Transverse colon (tissue), 4 donors: Measurements from ENCODE around the gene PGM1. TPM values are rescaled to one million over a fixed set of nuclear protein-coding genes. Genes with fewer than 3 reads are reported as not detected.

ENCODE experiments used
- DNase-seq: peaks from one replicate; pipeline ENCODE4 v3.0.0-alpha.2; 2019
- H3K27ac ChIP-seq, 4 donors: fragments of 200-600 bp; sonication (generic); 2 replicates each; pipeline ENCODE4 v1.5.1; 2016 to 2018; ENCODE audit warnings: inconsistent platforms in 4 of 4
- H3K27me3 ChIP-seq: fragments of 200-600 bp; sonication (generic); 2 replicates; pipeline ENCODE4 v1.5.1; 2017; ENCODE audit warnings: inconsistent platforms
- H3K36me3 ChIP-seq, 4 donors: fragments of 200-600 bp; sonication (generic); 2 replicates each; pipeline ENCODE4 v1.5.1; 2017 to 2019; ENCODE audit warnings: inconsistent platforms in 4 of 4
- H3K4me1 ChIP-seq, 4 donors: fragments of 200-600 bp; sonication (generic); 2 replicates each; pipeline ENCODE4 v1.5.1; 2017 to 2020; ENCODE audit warnings: inconsistent platforms in 4 of 4
- H3K4me3 ChIP-seq, 4 donors: fragments of 200-600 bp; sonication (generic); 1 replicate in 1 of 4; 2 replicates in 3 of 4; pipeline versions ENCODE4 v1.5.1 to v1.6.1; 2017 to 2019; ENCODE audit warnings: inconsistent platforms in 4 of 4
- H3K9me3 ChIP-seq, 2 donors: fragments of 200-600 bp; sonication (generic); 2 replicates each; pipeline ENCODE4 v1.5.1; 2017 to 2019; ENCODE audit warnings: inconsistent platforms in 2 of 2
- EP300 ChIP-seq: sonication (generic); formaldehyde crosslinking; IDR thresholded peaks from one replicate; pipeline ENCODE4 v1.6.1; 2017; ENCODE audit warnings: antibody characterized with exemption, low read depth
- POLR2A ChIP-seq: fragments of 450-650 bp; IDR thresholded peaks from one replicate; pipeline ENCODE4 v1.6.1; 2016; ENCODE audit warnings: antibody characterized with exemption, mild to moderate bottlenecking, moderate library complexity
- POLR2AphosphoS5 ChIP-seq, 3 donors: sonication (generic); formaldehyde crosslinking; IDR thresholded peaks; one replicate each; pipeline ENCODE4 v1.6.1; 2016; ENCODE audit warnings: antibody characterized with exemption in 3 of 3
- WGBS, 2 donors: methylation state at CpG; one replicate each; pipeline ENCODE4 v1.1.5; 2018; ENCODE audit warnings: low coverage in 1 of 2; 5-methylcytosine and 5-hydroxymethylcytosine counted together
- in situ Hi-C, 4 donors: fragments of 200-750 bp; cut with MboI; loops; one replicate each; pipeline versions ENCODE4 v1.15.0 to v1.15.1; 2017; ENCODE audit warnings: low sequenced_read_pairs in 3 of 4, low pct_ligation_motif_present in 1 of 4, low pct_unique_long_range_greater_than_20kb in 1 of 4
- intact Hi-C: fragments of 100-400 bp; cut with DNase I; formaldehyde crosslinking; loops from one replicate; pipeline ENCODE4 v1.15.1; 2023; ENCODE audit warnings: low total_unique reads
- total RNA-seq, 4 donors: library from RNA; depleted of rRNA; stranded (reverse); fragments of >200 nt; gene quantifications; one replicate each; pipeline ENCODE4 v1.1.0, GENCODE V29; 2016
- TF ChIP-seq, protein P1 (sequence below), 5 experiments: fragments of 200-600 bp in 3 of 5; fragments of 450-650 bp in 2 of 5; sonication (generic) in 3 of 5; IDR thresholded peaks; 1 replicate in 2 of 5; 2 replicates in 3 of 5; pipeline ENCODE4 v1.5.1; 2016 to 2017; ENCODE audit warnings: antibody characterized with exemption in 5 of 5, inconsistent platforms in 3 of 5, mild to moderate bottlenecking in 2 of 5, moderate library complexity in 1 of 5

The PGM1 gene
- total RNA-seq, 4 donors from 2014 or later = 45.0 to 144 (median 103) TPM

DNA sequence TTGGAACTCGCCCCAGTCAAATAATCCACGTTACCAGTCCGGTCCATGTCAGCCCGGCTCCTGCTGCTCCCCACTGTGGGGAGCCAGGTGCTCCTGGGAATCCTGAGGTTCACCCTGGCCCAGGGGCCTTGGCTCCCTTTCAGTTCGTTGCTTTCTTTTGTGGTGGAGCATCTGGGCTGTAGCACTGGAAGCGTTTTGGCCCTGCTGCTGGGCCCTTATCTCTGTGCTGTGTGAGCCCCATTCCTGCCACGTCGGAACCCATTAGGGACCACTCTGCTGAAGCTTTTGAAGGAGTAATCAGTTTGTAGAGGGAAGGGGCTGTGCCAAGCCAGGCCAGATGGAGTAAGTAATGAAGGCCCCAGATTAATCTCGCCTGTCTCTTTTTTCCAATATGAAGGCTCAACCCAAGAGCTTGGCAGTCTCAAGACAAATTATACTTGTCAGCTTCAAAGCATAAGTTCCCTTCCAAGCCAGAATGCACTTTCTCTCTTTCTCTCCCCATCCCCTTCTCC is 82.3 kb downstream of the PGM1 start:
- Histone ChIP-seq H3K9me3 (no peaks in the 10 kb centered on the region), H3K4me1 (peaks cover 0 to 11% (median 5%) of the 10 kb centered on the region in 4 donors), H3K36me3 (no peaks in the 10 kb centered on the region), H3K27ac (peak overlapping the region in 2 of 4 donors; percentile 22 to 45), H3K27me3 (no peaks in the 10 kb centered on the region), H3K4me3 (no peak overlapping the region)
- DNase-seq = no peak
- TF ChIP-seq EP300 (no peak), POLR2AphosphoS5 (IDR thresholded peaks at IDR 0.05) (no peak)
- TF ChIP-seq, protein P1, sequence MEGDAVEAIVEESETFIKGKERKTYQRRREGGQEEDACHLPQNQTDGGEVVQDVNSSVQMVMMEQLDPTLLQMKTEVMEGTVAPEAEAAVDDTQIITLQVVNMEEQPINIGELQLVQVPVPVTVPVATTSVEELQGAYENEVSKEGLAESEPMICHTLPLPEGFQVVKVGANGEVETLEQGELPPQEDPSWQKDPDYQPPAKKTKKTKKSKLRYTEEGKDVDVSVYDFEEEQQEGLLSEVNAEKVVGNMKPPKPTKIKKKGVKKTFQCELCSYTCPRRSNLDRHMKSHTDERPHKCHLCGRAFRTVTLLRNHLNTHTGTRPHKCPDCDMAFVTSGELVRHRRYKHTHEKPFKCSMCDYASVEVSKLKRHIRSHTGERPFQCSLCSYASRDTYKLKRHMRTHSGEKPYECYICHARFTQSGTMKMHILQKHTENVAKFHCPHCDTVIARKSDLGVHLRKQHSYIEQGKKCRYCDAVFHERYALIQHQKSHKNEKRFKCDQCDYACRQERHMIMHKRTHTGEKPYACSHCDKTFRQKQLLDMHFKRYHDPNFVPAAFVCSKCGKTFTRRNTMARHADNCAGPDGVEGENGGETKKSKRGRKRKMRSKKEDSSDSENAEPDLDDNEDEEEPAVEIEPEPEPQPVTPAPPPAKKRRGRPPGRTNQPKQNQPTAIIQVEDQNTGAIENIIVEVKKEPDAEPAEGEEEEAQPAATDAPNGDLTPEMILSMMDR (IDR thresholded peaks at IDR 0.05) = no peak
- in situ Hi-C loops = loop anchor here (10.0 to 25.0 kb wide), 4 partner anchors 237 to 569 kb away; no protein-coding TSS in a partner anchor
- intact Hi-C loops = loop anchor here (10.0 kb wide), 1 partner anchor 569 kb away; no protein-coding TSS in a partner anchor
- WGBS, 2 donors = 71 to 89% methylated on average over 1 to 9 of the region's 9 CpGs

DNA sequence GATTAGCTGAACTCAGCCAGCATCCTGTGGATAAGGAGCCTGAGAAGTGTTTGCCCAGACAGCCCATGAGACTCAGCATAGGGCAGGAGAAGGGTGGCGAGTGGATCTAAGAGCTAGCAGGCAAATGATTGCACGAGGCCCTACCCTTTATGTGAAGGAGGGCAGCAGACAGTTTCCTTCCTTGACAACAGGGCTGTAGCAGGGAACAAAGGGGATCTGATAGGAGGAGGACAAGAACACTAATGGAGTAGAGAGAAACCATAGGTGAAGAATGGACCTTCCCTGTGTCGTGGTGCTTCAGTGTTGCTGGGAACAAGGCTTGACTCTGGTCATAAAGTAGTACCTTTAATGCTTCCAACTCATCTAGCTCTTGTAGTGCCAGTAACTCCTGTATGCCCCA is 84.3 kb downstream of the PGM1 start:
- WGBS, 2 donors = 77 to 92% methylated on average over 2 to 3 of the region's 3 CpGs
- DNase-seq = no peak
- Histone ChIP-seq H3K4me3 (no peak overlapping the region), H3K4me1 (peaks cover 0 to 11% (median 5%) of the 10 kb centered on the region in 4 donors), H3K27ac (no peak overlapping the region), H3K27me3 (no peaks in the 10 kb centered on the region), H3K9me3 (no peaks in the 10 kb centered on the region), H3K36me3 (no peaks in the 10 kb centered on the region)
- TF ChIP-seq POLR2AphosphoS5 (IDR thresholded peaks at IDR 0.05) (no peak), POLR2A (no peak), EP300 (no peak)
- TF ChIP-seq, protein P1 (IDR thresholded peaks at IDR 0.05) = no peak
- in situ Hi-C loops (loop anchor here (10.0 to 25.0 kb wide), 4 partner anchors 235 to 567 kb away; no protein-coding TSS in a partner anchor), intact Hi-C loops (loop anchor here (10.0 kb wide), 1 partner anchor 567 kb away; no protein-coding TSS in a partner anchor)

DNA sequence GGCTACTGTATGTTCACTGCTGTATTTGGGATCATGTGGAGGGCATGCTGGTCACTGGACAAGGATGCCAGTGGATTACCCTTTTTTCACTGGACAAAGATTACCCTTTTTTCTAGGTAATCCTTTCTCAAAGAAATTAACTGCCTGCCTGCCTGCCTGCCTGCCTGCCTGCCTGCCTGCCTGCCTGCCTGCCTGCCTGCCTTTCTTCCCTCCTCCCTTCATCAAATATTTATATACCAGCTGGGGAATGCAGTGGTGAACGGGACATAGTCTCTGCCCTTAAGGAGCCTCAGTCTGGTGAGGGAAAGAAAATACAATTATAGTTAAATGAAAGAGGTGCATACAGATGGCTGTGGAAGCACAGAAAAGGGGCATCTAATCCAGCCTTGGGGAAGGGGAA is 85.0 kb downstream of the PGM1 start:
- Histone ChIP-seq H3K27ac (no peak overlapping the region), H3K4me1 (peaks cover 0 to 11% (median 5%) of the 10 kb centered on the region in 4 donors), H3K27me3 (no peaks in the 10 kb centered on the region), H3K36me3 (no peaks in the 10 kb centered on the region), H3K4me3 (no peak overlapping the region), H3K9me3 (no peaks in the 10 kb centered on the region)
- WGBS, 2 donors = 68 to 75% methylated on average over 1 of the region's 1 CpG
- DNase-seq = no peak
- TF ChIP-seq POLR2AphosphoS5 (IDR thresholded peaks at IDR 0.05) = no peak
- TF ChIP-seq EP300 = no peak
- no peak for TF ChIP-seq POLR2A
- TF ChIP-seq, protein P1 (IDR thresholded peaks at IDR 0.05) = no peak
- in situ Hi-C loops (loop anchor here (10.0 to 25.0 kb wide), 4 partner anchors 234 to 567 kb away; no protein-coding TSS in a partner anchor), intact Hi-C loops (loop anchor here (10.0 kb wide), 1 partner anchor 567 kb away; no protein-coding TSS in a partner anchor)

DNA sequence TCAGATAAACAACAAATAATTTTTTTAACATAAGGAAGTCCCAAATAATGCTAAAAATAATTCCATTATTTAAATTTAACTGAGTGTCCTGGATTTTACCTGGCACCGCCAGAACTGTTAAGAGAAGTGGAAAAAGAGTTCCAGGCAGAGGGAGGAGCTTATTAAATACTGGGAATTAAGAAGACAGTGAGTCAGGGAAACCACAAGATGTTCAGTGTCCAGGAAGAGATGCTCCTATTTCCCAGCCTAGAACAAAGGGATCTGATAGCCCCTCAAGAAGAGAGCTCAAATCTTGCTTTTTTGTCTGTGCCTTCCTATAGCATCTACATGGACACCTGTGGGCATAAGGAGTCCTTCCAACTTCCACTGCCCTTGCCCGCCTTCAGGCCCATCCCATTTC is 85.9 kb downstream of the PGM1 start:
- peaks cover 0 to 10% (median 4%) of the 10 kb centered on the region in 4 donors for H3K4me1 ChIP-seq
- intact Hi-C loops = loop anchor here (10.0 kb wide), 1 partner anchor 566 kb away; no protein-coding TSS in a partner anchor

More for the DNA sequence above, 85.9 kb downstream of the PGM1 start:
- no peak overlapping the region for H3K4me3 ChIP-seq
- no peaks in the 10 kb centered on the region for H3K36me3 ChIP-seq
- H3K27me3 ChIP-seq = no peaks in the 10 kb centered on the region
- no peak overlapping the region for H3K27ac ChIP-seq
- 91 to 96% methylated on average over 2 of the region's 2 CpGs for WGBS, 2 donors
- H3K9me3 ChIP-seq = no peaks in the 10 kb centered on the region
- in situ Hi-C loops = loop anchor here (10.0 to 25.0 kb wide), 4 partner anchors 233 to 566 kb away; no protein-coding TSS in a partner anchor
- no peak for TF ChIP-seq EP300
- DNase-seq = no peak
